ENCODE results near the gene GFI1B.

GFI1B gene

DNA sequence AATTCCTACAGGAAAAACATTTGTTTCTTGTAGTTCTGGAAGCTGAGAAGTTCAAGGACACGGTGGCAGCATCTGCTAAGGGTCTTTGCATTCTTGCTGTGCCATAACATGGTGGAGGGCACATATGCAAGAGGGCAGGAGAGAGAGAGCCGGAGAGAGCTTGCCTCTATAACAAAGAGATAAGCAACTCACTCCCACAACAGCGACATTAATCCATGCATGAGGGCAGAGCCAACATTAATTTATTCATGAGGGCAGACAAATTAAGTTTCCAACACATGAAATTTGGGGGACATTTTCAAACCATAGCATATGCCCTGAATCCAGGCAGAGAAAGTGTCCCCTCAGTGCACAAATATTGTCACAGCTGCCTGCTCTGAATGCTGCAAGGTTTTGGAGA is 47.9 kb downstream of the GFI1B start:
- no peak for DNase-seq

DNA sequence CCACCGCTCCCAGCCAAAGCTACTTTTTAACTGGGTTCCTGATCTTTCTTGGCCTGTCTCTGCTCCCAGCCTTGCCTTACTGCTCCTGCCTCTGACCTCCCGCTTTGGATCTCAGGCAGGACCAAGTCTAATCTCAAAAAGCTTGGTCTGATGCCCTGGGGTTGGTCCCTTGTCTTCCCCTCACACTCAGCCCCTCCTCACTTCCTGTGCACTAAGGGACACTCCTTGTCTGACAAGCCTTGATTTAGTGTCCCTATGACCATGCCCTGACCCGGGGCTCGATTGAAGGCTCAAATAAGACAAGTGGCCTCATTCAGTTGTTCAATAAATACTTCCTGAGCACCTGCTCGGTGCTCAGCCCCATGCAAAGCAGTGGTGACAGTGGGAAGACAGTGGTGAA is 48.6 kb downstream of the GFI1B start:
- no peak for DNase-seq

GRCh38 chr9:133028221-133028620 is 49.7 kb downstream of the GFI1B start:
- DNase-seq = no peak

DNA sequence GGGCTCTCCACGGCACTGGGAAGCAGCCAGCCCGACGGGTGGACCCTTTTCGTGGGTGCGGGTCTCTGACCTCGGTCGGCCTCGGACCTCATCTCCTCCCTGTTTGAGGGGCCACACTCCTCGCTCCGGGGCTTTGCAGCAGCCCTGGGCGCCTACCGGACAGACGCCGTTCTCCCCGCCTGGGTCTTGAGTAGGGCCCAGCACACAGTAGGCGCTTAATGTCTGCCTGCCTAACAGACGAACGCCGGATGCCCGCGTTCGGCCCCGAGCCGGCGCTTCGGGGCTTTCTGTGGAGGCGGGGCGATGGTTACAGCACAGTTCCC is 51.5 kb downstream of the GFI1B start:
- no peak for DNase-seq

- peak; percentile 73 to 86 (median 84) for DNase-seq
These were observed 52.0 kb downstream of the GFI1B start, which contains the start of gene GTF3C5 for GRCh38 chr9:133030317-133031129. TSS of gene GTF3C5 (plus strand) at chr9:133030997. CDS start at chr9:133031012, 15 bp downstream.

DNA sequence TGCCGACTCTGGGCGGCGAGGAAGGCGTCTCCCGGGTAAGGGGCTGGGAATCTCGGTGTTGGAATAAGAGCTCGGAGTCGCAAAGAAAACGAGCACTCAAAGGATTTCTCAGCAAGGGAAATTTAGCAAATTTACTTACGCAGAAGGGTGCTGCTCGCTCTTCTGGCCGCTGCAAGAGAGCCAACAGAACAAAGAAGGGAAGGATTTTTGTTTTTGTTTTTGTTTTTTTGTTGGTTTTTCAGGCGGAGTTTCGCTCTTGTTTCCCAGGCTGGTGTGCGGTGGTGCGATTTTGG is 52.6 kb downstream of the GFI1B start:
- no peak for DNase-seq

- DNase-seq = no peak
These were observed 53.0 kb downstream of the GFI1B start for GRCh38 chr9:133031496-133031911.

- no peak for DNase-seq
These were observed 53.7 kb downstream of the GFI1B start for GRCh38 chr9:133032171-133032570.

GRCh38 chr9:133035669-133036068 is 57.2 kb downstream of the GFI1B start:
- no peak for DNase-seq

- no peak for DNase-seq
These were observed 59.5 kb downstream of the GFI1B start for GRCh38 chr9:133037775-133038515.

- peak in 3 of 4 experiments; percentile 10 to 35 (median 26) for DNase-seq
These were observed 62.5 kb downstream of the GFI1B start for GRCh38 chr9:133040892-133041479.

All from activated CD4-positive, CD25-positive, alpha-beta regulatory T cell (primary cell).